HUES6 (cell line): Measurements from ENCODE around the gene IKBKE.

Experiments used
- H3K27ac ChIP-seq: 2 replicates; pipeline ENCODE4 v1.7.0; 2013; ENCODE audit warnings: low read depth, mild to moderate bottlenecking, low read length, inconsistent platforms
- H3K27me3 ChIP-seq: 2 replicates; pipeline ENCODE4 v1.6.1; 2013; ENCODE audit warnings: low read length; ENCODE audit not compliant: control insufficient read depth, insufficient read depth
- H3K36me3 ChIP-seq: 2 replicates; pipeline ENCODE4 v1.6.1; 2013; ENCODE audit warnings: low read length; ENCODE audit not compliant: control insufficient read depth, insufficient read depth
- H3K4me1 ChIP-seq: 2 replicates; pipeline ENCODE4 v1.6.1; 2013; ENCODE audit warnings: low read length; ENCODE audit not compliant: control insufficient read depth, insufficient read depth
- H3K4me3 ChIP-seq: 2 replicates; pipeline ENCODE4 v1.5.1; 2013; ENCODE audit warnings: low read depth, low read length
- H3K9ac ChIP-seq: one replicate; pipeline ENCODE4 v1.6.1; 2013; ENCODE audit warnings: mild to moderate bottlenecking, low read length
- H3K9me3 ChIP-seq: 2 replicates; pipeline ENCODE4 v1.6.1; 2013; ENCODE audit warnings: low read depth, low read length; ENCODE audit not compliant: control insufficient read depth, insufficient read depth

IKBKE gene

GRCh38 chr1:206496131-206496793 is 26.0 kb downstream of the IKBKE start:
- H3K36me3 ChIP-seq: peaks cover 18% of the 10 kb centered on the region
- no peak overlapping the region for H3K9ac ChIP-seq
- H3K9me3 ChIP-seq: no peaks in the 10 kb centered on the region
- no peak overlapping the region for H3K27ac ChIP-seq
- H3K4me1 ChIP-seq: peaks cover 6% of the 10 kb centered on the region
- no peak overlapping the region for H3K4me3 ChIP-seq
- H3K27me3 ChIP-seq: no peaks in the 10 kb centered on the region

DNA sequence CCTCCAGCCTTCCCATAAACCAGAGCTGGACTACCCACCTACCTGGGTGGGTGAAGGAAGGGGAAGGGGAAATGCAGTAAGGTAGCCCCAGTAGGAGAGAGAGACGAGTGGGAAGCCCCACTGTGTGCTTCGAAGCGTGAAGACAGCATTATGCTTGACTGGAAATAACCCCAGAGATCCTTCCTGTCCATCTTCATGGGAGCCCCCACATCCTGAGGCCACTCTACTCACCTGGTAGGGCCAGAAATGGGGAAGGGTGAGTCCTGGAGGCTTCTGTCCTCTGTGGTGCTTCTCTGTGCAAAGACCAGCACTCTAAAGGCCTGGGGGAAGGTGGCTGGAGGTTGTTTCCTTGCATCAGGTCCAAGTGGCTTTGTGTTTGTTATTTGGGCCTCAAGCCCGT is 27.1 kb downstream of the IKBKE start:
- H3K27me3 ChIP-seq: peaks cover 7% of the 10 kb centered on the region
- no peak overlapping the region for H3K4me3 ChIP-seq
- no peak overlapping the region for H3K27ac ChIP-seq
- H3K9ac ChIP-seq: no peak overlapping the region
- H3K9me3 ChIP-seq: no peaks in the 10 kb centered on the region
- peaks cover 7% of the 10 kb centered on the region for H3K4me1 ChIP-seq
- peaks cover 11% of the 10 kb centered on the region for H3K36me3 ChIP-seq

- H3K27ac ChIP-seq: no peak overlapping the region
- no peak overlapping the region for H3K9ac ChIP-seq
- H3K36me3 ChIP-seq: peaks cover 10% of the 10 kb centered on the region
- peaks cover 11% of the 10 kb centered on the region for H3K27me3 ChIP-seq
- peaks cover 7% of the 10 kb centered on the region for H3K4me1 ChIP-seq
- H3K4me3 ChIP-seq: no peak overlapping the region
- no peaks in the 10 kb centered on the region for H3K9me3 ChIP-seq
Measured at GRCh38 chr1:206497774-206498173, 27.5 kb downstream of the IKBKE start.

GRCh38 chr1:206498685-206499084 is 28.4 kb downstream of the IKBKE start:
- Histone ChIP-seq H3K9me3 (no peaks in the 10 kb centered on the region), H3K36me3 (peaks cover 5% of the 10 kb centered on the region; the same call in 1 of the 2 replicates), H3K9ac (no peak overlapping the region), H3K4me3 (no peak overlapping the region), H3K27ac (no peak overlapping the region), H3K4me1 (peaks cover 9% of the 10 kb centered on the region), H3K27me3 (peaks cover 19% of the 10 kb centered on the region)

DNA sequence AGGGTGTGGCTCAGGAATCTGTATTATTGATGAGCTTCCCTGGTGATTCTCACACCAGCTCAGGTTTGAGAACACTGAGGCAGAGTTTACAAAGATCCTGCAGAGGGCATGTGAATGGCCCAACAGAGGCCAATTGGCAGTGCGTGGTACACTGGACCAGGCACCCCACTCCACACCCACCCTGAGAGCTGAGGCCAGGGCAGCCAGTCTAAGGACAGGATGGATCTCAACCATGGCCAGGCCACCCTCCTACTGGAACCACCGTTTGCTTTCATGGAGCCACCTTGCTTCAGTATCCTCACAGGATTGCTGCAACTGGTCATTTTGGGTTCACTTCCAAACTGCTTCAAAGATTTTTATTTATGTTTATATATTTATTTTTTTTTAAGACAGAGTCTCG is 29.8 kb downstream of the IKBKE start:
- Histone ChIP-seq H3K27me3 (peaks cover 33% of the 10 kb centered on the region), H3K4me3 (no peak overlapping the region), H3K9ac (no peak overlapping the region), H3K27ac (no peak overlapping the region), H3K9me3 (no peaks in the 10 kb centered on the region), H3K36me3 (no peaks in the 10 kb centered on the region), H3K4me1 (peaks cover 10% of the 10 kb centered on the region)

DNA sequence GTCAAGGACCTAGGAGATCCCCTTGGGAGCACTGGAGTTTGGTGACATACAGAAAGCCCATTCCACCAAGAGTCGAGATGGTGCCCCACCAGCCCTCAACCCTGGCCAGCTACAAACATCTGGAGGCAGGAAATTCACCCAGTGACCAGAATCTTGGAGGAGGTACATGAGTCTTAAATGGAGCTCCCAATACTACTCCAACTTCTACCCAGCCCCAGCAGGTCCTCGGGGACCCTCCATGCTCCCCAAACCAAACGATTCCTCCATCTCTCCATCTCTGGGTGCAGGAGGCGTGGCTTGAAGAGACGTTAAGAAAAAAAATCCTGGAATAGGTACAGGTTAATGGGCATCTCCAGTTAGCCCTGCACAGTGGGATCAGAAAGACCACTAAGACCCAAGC is 31.6 kb downstream of the IKBKE start:
- Histone ChIP-seq H3K27ac (no peak overlapping the region), H3K36me3 (no peaks in the 10 kb centered on the region), H3K4me3 (no peak overlapping the region), H3K4me1 (peaks cover 10% of the 10 kb centered on the region), H3K9ac (no peak overlapping the region), H3K9me3 (no peaks in the 10 kb centered on the region), H3K27me3 (peaks cover 51% of the 10 kb centered on the region)

- H3K36me3 ChIP-seq: no peaks in the 10 kb centered on the region
- H3K9ac ChIP-seq: no peak overlapping the region
- H3K27me3 ChIP-seq: peaks cover 56% of the 10 kb centered on the region
- peaks cover 10% of the 10 kb centered on the region for H3K4me1 ChIP-seq
- H3K27ac ChIP-seq: no peak overlapping the region
- no peak overlapping the region for H3K4me3 ChIP-seq
- no peaks in the 10 kb centered on the region for H3K9me3 ChIP-seq
Measured at GRCh38 chr1:206502403-206502802, 32.1 kb downstream of the IKBKE start.

GRCh38 chr1:206502812-206503211 is 32.5 kb downstream of the IKBKE start:
- Histone ChIP-seq H3K27ac (no peak overlapping the region), H3K9me3 (no peaks in the 10 kb centered on the region), H3K27me3 (peaks cover 60% of the 10 kb centered on the region), H3K4me1 (peaks cover 10% of the 10 kb centered on the region), H3K36me3 (no peaks in the 10 kb centered on the region), H3K4me3 (no peak overlapping the region), H3K9ac (no peak overlapping the region)

DNA sequence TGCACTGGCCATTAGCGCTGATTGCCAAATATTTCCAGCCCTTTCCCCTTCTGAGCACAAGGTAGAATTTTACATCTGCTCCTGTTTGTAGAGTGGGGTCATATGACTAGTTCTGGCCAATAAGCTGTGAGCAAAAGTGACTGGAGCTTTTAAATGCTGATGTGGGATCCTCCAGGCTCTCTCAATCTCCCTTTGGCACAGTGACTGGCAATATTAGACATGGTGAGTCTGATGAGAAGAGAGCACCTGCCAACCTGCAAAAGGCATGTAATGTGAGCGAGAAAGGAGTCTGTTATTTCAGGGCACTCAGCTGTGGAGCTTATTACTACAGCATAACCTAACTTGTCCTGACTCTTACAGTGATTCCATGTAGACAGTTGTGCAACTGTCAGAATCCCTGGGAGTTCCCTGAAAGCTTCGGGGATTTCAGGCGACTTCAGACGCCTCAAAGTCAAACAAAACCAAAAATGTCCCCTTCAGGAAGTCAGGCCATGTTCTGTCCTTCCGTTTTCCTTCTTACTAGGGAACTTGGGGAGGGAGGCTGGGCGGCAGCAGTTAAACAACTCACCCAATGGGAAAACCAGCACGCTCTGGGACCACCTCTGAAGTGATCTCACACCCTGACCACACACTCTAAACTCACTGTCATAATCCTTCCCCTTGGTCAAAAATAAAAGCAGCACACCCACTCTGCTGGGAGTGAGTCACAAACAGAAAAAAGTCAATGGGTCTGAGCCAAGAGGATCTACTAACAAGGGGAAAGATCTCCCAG is 33.5 kb downstream of the IKBKE start:
- H3K36me3 ChIP-seq: no peaks in the 10 kb centered on the region
- H3K27ac ChIP-seq: no peak overlapping the region
- H3K9me3 ChIP-seq: no peaks in the 10 kb centered on the region
- no peak overlapping the region for H3K4me3 ChIP-seq
- H3K4me1 ChIP-seq: peaks cover 10% of the 10 kb centered on the region
- H3K27me3 ChIP-seq: peaks cover 70% of the 10 kb centered on the region
- H3K9ac ChIP-seq: no peak overlapping the region

GRCh38 chr1:206504363-206504713 is 34.1 kb downstream of the IKBKE start:
- Histone ChIP-seq H3K27me3 (peaks cover 76% of the 10 kb centered on the region), H3K36me3 (no peaks in the 10 kb centered on the region), H3K27ac (no peak overlapping the region), H3K9me3 (no peaks in the 10 kb centered on the region), H3K9ac (no peak overlapping the region), H3K4me1 (peaks cover 10% of the 10 kb centered on the region), H3K4me3 (no peak overlapping the region)

DNA sequence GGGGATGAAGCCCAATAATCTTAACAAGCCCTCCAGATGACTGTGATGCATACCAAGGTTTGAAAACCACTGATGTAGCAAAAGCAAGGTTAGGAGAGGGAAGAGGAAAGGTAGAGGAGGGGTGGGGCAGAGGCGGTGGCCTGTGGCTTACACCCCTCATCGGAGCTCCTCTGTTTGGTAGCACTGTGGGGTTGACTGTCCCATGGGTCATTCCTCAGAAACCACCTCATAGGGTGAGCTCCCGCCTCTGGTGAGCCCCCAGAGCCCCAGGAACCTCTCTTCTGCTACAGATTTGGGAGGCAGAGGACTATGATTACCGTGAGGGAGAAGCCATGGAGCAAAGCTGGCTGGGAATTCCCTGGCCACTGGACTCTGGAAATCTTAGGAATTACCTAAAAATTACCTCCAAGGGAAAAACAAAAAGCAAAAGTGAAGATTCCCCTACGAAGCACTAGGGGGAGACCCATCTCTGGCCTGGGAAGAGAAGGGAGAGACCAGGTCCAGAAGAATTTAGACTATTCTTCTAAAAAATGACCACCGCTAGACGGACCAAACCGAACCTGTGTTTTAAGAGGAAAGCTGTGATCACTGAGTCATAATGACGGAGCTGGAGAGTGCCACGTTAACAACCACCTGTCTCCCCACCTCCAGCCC is 35.6 kb downstream of the IKBKE start:
- peaks cover 90% of the 10 kb centered on the region for H3K27me3 ChIP-seq
- H3K4me3 ChIP-seq: no peak overlapping the region
- no peaks in the 10 kb centered on the region for H3K36me3 ChIP-seq
- H3K9me3 ChIP-seq: no peaks in the 10 kb centered on the region
- peaks cover 8% of the 10 kb centered on the region for H3K4me1 ChIP-seq
- no peak overlapping the region for H3K9ac ChIP-seq
- no peak overlapping the region for H3K27ac ChIP-seq
